ENCODE measurements around the gene OAS1. TPM values are rescaled to one million over a fixed set of nuclear protein-coding genes. Genes with fewer than 3 reads are reported as not detected.
"Not testable (repeated sequence)": the region's sequence is repeated elsewhere in the genome, so short reads cannot be mapped to it uniquely, and the experiment has no call there.

Gene OAS1
- polyA plus RNA-seq, 1 donor, result 14.3 TPM

DNA sequence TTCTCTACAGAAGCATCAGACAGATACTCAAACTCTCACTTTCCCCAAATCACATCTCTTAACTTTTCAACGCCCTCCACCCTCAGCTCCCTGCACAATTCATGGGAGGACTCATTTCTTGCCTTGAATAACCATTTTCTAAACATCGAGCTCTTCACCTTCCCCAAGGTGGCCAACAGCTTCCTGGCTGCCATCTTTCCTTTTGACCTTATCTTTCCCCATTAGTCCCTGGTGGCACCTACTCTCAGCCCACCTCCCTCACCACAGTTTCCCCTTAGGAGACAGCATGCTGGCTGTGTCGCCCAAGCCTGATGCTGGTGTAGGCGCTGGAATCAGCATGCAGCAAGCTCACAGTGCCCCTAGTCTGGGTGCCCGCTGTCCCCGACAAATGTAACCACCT lies 8.4 kb upstream of the OAS1 start:
- DNase-seq, result no peak

DNA sequence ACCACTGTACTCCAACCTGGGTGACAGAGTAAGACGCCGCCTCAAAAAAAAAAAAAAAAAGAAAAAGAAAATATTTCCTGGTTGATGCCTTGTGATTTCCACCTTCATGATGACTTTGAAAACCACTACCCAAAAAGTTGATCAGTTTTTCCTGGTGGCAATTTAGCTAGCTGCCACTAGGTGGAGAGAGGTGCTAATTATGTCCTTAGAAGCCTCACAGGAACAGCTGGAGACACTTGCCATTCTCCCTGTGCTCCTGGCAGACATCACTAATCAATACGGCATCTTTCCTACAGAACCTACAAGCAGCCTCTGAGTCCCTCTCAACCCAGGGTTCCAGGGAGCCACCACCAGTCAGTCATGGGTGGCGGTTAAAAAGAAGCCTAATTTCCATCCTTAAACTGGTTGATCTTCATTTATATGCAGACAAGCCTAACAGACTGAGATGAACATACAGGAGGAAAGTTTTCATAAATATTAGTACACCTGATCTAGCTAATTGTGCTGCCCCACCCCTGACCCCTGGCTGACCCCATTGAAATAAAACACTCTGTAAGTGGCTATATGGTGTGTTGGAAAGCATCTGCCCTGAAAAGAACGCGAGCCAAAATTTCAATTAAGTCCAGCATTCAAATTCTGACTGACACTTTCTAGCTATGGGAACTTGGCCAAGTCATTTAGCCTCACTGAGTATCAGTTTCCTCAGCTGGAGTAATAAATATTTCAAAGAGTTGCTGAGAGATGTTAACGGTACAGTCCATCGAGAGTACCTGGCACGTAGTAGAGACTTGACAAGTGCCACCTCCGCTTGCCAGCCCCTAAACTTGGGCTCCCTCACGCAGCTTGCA lies 6.2 kb upstream of the OAS1 start:
- DNase-seq, result no peak

DNA sequence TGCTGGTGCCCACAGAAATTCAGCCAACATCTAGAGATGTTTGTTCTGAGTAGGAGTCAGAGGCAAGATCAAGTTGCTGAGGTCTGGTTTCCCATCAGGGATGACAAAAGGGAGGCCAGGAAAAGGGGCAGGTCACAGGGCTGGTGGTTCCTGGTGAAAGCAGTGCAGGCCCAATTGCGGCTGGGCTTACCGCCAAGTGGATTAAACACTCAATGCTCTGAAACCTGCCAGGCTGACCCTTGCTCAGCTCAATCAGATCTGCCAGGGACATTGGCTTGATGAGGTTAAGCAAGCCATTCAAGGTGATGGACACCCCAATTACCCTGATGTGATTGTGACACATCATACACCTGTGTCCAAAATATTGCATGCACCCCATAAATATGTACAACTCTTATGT lies 5.5 kb upstream of the OAS1 start:
- DNase-seq, result no peak

DNA sequence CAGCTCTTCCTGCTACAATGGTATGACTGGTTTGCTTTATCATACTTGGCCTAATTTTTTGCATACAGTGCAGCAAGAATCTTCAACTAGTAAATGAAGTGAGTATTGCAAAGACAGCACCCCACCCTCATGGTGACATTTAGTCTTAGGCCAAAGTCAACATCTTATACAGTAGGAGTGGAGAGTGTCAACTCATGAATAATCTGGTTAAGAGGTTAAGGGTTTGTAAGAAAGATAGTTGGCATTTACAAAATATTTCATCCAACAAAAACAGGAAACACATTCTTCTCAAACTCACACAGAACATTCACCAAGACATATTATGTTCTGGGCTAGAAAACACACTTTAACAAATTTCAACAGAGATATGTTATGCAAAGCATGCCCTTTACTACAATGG lies 2.2 kb upstream of the OAS1 start:
- DNase-seq, result no peak

DNA sequence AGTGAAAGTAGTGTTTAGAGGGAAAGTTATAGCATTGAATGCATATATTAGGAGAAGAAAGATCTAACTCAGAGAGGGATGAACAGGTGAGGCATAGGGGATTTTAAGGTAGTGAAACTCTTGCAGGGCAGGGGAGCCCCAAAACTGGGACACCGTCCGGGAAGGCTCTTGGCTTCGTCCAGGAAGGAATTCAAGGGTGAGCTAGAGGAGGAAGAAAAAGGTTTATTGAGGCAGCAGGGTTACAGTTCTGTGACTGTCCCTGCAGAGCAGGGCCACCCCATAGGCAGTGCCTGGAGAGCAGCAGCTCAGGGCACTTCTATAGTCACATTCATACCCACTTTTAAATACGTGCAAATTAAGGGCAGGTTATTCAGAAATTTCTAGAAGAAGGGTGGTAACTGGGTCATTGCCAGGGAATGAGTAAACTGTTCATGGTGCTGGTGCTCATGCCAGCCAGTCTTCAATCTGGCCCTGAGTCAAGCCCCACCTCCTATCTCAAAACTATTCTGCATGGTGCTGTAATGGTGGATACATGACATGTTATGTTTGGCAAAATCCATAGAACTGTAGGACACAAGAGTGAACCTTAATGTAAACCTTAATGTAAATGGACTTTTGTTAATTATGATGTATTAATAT lies 1.2 kb upstream of the OAS1 start:
- DNase-seq, result no peak

DNA sequence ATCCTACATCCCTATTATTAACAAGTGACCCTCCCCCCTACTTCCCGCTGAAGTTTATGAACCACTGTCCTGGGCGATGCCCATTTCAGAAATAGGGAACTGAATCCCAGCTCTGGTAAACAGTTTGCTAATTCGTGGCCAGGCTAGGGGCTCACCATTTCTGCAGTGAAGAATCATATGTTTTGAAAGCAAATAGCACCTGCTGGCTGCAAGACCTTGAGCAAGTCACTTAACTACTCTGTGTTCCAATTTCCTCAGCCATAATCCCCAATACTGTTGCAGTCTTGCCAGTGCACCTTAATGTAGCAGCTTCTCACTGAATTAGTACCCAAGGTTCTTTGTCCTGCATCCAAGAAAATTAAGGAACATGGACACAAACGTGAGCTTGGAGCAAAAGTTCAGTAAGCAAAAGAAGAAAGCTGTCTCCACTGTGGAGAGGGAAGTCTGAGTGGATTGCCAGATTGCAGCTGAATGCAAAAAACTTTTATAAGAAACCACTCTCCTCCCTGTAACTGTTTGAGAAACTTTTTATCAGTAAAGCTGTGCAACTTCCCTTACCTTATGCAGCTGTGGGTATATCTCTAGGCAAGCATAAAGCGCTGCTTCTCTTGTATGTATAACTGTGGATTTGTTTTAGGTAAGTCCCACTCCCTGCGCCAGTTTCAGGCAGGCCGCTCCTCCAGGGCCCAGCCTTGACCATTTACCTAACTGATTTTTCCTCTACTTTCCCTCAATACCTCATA lies 824 bp downstream of the OAS1 start:
- DNase-seq, result no peak

DNA sequence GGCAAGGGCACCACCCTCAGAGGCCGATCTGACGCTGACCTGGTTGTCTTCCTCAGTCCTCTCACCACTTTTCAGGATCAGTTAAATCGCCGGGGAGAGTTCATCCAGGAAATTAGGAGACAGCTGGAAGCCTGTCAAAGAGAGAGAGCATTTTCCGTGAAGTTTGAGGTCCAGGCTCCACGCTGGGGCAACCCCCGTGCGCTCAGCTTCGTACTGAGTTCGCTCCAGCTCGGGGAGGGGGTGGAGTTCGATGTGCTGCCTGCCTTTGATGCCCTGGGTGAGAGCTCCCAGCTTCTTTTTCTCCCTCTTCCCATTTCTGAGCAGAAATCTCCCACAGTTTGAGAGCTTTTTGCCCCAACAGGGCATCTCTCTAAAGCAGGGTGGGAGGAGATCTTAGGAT lies 1.8 kb downstream of the OAS1 start:
- no peak for DNase-seq

DNA sequence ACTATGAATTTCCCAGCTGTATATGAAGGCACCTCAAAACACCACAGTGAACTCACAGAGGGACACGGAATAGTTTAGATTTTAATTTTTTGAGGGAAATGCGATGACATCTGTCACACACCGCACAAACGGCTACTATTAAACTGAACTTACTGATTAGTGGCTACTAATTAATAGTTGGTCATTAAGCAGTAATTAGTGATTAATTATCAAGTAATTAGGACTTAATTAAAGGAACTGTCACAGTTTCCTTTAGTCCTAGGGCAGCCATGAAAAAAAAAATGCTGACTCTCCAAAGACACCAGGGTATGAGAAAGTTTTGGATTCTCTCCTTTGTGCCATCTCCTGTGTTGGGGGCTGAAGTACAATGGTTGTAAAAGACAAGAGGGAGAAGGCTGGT lies 2.9 kb downstream of the OAS1 start:
- no peak for DNase-seq

DNA sequence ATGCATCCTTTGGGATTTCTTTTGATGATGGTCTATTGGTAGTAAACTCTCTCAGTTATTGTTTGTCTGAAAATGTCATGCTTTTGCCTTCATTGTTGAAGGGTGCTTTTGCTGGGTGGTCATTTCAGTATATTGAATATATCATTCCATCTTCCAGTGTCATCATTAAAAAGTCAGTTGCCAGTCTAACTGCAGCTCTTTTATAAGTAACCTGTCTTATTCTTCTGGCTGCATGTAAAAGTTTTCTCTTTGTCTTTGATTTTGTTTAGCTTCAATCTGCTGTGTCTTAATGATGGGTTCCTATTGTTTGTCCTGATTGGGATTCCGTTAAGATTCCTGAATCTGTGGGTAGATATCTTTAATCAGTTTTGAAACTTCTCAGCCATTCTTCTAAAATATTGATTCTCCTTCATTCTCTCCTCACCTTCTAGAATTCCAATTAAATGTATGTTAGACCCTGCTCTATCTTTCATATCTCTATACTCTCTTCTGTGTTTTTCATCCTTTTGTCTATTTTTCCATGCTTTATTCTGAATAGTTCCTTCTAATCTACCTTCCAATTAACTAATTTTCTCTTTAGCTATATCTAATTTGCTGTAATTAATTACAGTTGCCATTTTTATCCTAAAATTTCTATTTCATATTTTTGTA lies 6.4 kb downstream of the OAS1 start:
- DNase-seq, result no peak

DNA sequence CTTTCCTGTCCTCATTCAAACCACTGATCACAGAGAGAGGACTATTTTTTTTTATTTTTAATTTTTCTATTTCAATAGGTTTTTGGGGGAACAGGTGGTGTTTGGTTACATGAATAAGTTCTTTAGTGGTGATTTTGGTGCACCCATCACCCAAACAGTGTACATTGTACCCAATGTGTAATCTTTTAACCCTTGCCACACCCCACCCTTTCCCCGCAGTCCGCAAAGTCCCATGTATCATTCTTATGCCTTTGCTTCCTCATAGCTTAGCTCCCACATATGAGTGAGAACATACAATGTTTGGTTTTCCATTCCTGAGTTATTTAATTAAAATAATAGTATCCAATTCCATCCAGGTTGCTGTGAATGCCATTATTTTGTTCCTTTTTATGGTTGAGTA lies 7.1 kb downstream of the OAS1 start:
- not testable (repeated sequence) for DNase-seq

DNA sequence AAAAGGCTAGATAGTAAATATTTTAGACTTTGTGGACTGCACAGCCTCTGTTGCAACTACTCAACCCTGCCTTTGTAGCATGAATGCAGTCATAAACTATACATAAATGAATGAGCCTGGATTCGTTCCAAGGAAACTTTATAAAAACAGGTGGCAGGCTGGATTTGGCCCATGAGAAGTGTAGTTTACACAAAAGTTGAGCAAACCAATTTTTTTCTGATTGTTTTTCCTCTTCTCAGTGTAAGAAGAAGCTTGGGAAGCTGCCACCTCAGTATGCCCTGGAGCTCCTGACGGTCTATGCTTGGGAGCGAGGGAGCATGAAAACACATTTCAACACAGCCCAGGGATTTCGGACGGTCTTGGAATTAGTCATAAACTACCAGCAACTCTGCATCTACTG lies 9.5 kb downstream of the OAS1 start:
- DNase-seq, result no peak

DNA sequence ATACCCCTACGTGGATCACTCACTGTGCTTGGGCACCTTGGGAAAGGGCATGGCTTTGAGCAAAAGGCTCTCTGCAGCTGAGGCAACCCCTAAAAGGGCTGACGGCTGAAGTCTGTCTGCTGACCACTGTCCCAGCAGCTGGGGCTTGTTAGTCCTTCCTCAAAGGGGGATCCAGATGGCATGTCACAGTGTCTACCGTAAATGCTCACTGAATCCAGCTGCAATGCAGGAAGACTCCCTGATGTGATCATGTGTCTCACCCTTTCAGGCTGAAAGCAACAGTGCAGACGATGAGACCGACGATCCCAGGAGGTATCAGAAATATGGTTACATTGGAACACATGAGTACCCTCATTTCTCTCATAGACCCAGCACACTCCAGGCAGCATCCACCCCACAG lies 12.4 kb downstream of the OAS1 start:
- DNase-seq, result no peak

DNA sequence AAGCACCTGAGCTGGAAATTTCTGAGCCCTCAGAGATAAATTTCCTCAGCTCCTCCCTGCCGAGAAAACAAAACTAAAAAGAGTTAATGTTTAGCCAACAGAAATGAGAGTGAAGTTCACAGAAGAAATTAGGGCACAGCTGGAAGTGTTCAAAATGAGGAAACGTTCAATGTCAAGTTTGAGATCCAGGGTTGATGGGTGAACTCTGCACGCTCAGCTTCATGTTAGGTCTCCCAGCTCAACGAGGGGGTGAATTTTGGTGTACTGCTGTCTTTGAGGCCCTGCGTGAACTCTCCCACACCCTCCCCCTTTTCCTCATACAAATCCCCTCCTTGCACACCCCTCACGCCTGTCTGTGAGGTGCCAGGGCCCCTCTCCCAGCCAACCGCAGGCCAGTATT lies 18.2 kb downstream of the OAS1 start:
- no peak for DNase-seq

DNA sequence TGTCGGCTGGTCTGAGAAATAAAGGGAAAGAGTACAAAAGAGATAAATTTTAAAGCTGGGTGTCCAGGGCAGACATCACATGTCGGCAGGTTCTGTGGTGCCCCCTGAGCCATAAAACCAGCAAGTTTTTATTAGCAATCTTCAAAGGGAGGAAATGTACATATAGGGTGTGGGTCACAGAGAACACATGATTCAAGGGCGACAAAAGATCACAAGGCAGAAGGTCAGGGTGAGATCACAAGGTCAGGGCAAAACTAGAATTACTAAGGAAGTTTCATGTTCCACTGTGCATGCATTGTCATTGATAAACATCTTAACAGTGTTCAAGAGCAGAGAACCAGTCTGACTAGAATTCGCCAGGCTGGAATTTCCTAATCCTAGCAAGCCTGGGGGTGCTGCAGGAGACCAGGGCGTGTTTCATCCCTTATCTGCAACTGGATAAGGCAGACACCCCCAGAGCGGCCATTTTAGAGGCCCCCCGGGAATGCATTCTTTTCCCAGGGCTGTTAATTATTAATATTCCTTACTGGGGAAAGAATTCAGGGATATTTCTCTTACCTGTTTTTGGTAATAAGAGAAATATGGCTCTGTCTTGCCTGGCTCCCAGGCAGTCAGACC lies 19.8 kb downstream of the OAS1 start:
- DNase-seq, result not testable (repeated sequence)

DNA sequence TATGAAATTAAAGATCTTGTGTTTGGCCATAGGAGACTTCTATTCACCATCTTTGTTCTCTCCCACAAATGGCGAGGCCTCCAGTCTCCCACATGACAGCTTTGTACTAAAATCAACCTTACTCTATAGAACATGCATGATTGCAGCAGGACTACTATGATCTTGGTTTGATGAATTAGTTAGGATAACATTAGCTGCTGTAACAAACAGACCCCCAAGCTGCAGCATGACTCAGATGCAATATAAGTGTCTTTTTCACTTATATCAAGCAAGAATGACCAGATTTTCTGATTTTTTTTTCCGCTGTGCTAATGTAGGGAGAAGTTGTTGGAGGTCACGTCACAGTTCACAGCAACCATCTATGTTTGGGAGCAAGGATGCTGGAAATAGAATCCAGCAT lies 20.7 kb downstream of the OAS1 start:
- DNase-seq, result no peak

DNA sequence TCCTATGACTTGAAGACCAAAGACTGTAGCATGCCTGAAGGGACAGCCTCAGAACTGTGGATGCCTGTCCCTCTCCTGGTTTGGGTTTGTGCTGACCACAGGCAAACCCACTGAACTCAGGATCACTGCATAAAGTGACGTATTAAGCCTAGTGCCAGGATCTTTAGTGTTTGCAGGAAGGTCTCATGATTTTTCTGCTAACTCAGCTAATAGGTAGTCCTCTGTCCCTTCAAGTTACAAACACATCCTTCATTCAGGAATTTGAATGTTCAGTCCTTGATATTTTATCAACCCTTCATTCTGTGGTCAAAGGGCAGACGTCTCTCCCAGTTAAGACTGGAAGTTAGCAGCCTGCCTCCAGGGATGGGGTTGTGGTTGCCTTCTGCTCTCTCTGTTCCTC lies 21.2 kb downstream of the OAS1 start:
- DNase-seq, result no peak

DNA sequence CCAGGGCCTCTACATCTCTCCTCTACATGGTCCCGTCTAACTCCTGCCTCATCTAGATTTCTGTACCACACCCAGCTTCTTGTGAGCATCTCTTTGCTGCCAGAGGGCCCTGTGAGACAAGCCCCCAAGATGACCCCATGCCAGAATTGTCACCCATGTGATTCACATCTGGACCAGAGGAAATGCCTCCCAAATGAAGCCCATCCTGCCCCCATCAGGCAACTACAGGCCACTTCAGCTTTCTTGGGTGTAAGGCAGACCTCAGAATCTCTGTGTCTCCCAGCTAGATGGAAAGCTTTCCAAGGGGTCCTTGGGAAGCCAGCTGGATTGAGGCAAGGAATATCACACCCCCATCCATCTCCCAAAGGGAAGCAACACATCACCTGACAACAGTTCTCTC lies 22.2 kb downstream of the OAS1 start:
- no peak for DNase-seq

DNA sequence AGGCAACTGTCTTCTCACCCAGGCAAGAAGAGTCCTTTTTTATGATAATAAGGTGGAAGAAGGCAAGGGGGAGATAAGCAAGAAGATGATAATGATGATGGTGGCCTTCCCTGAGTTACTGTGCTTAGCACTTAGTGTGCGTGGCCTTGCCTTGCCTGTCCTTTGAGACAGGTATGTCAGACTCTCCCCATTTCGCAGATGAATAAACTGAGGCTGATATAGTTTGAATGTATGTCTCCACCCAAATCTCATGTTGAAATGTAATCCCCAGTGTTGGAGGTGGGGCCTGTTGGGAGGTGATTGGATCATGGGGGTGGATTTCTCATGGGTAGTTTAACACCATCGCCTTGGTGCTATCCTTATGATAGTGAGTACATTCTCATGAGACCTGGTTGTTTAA lies 23.0 kb downstream of the OAS1 start:
- no peak for DNase-seq

DNA sequence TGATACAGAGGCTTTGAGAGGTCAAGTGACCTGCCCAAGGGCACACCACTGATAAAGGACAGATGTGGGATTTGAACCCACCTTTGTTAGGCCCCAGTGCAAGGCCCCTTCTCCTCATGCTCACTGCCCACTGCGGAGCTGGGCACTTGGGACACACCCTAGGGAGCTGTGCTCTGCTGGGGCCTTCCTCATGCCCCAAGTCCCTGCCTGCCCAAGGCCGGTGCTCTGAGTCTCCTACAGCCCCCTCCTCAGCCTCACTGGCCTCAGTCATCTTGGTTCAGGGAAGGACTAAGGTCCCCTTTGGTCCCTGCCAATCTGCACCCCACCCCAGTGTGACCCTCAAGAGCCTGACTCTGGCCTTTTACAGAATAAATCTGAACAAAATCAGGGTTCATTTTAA lies 23.6 kb downstream of the OAS1 start:
- no peak for DNase-seq

DNA sequence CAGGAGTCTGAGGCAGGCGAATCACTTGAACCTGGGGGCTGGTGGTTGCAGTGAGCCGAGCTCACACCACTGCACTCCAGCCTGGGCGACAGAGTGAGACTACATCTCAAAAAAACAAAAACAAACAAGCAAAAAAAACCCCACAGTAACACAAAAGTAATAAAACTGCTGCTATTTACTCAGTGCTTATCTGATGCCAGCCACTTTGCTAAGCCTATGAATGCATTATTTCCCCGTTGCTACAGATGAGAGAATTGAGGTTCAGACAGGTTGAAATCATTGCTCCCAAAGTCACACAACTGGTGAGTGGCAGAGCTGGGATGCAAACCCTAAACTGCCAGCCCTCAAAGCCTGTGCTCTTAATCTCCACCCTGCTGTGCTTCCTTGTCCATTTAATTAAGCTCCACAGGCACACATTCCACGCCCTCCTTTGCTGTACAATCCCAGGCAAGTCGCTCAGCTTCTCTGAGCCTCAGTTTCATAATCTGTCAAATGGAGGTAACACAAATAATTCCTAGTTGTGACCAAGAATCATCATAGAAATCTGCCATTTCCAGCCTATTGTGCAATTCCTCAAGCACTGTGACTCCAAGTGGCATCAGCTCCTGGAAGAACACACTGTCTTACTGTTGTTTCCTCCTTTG lies 25.8 kb downstream of the OAS1 start:
- DNase-seq, result no peak

DNA sequence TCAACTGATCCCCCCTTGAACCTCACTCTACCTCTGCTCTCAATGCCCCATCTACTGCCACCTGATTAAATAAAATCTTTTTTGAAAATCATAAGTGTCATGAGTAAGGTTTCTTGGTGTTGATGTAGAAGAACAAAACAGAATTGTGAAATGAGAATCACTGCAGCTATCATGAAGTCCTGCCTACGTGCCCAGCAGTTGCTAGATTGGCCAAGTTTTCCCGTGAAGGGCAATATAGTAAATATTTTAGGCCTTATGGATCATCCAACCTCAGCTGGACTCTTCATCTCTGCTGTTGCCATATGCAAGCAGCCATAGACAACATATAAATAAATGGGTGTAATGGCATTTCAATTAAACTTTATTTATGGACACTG lies 26.4 kb downstream of the OAS1 start:
- no peak for DNase-seq

DNA sequence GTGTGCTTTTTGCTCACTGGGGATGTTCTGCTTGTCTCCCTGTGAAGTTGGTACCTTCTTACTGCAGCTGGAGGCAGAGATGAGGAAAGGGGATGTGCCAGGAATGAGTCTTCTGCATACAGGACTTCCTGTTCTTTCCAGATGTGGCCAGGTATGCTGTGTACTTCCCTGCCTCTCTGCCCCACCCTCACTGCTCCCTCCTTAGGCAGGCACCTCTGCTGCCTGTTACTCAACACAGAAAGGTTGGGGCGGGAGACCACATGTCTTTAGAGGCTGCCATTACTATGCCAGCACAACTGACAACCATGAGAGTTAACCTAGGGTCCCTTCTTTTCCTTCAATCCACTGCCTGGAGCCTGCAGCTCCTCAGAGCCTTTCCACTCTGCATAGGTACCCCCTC lies 29.5 kb downstream of the OAS1 start:
- no peak for DNase-seq

Data from left kidney (tissue), 2 donors.